Lower leg skin (tissue), 3 donors: Measurements from ENCODE around the gene FHOD3.

ENCODE experiments used
- CTCF ChIP-seq, 3 donors: fragments of 450-650 bp; IDR thresholded peaks; one replicate each; pipeline ENCODE4 v1.5.1; 2016; ENCODE audit warnings: antibody characterized with exemption in 3 of 3, mild to moderate bottlenecking in 3 of 3, moderate library complexity in 2 of 3
- POLR2A ChIP-seq, 2 donors: fragments of 450-650 bp; IDR thresholded peaks; one replicate each; pipeline ENCODE4 v1.6.1; 2016 to 2017; ENCODE audit warnings: antibody characterized with exemption in 2 of 2, mild to moderate bottlenecking in 1 of 2, moderate library complexity in 1 of 2

GRCh38 chr18:36450264-36450663, 152.8 kb downstream of the FHOD3 start:
- TF ChIP-seq POLR2A (IDR thresholded peaks at IDR 0.05) (no peak), CTCF (IDR thresholded peaks at IDR 0.05) (no peak)
